IPS-NIHi7 (cell line): ENCODE measurements around the gene TRMT112.

Experiments
- DNase-seq: peaks from one replicate; pipeline ENCODE4 v3.0.0; 2012; ENCODE audit warnings: mixed read lengths; ENCODE audit errors: extremely low spot score

The TRMT112 gene

GRCh38 chr11:64351136-64351631 is 33.8 kb upstream of the TRMT112 start:
- no peak for DNase-seq

- no peak for DNase-seq
These were observed 32.0 kb upstream of the TRMT112 start for GRCh38 chr11:64349404-64349803.

GRCh38 chr11:64349025-64349387 is 31.6 kb upstream of the TRMT112 start:
- DNase-seq = no peak

- no peak for DNase-seq
These were observed 31.1 kb upstream of the TRMT112 start for GRCh38 chr11:64348383-64349024.

- no peak for DNase-seq
These were observed 30.0 kb upstream of the TRMT112 start for GRCh38 chr11:64347193-64347867.

GRCh38 chr11:64344787-64345186 is 27.4 kb upstream of the TRMT112 start:
- no peak for DNase-seq

- peak; percentile 56 for DNase-seq
These were observed 26.6 kb upstream of the TRMT112 start for GRCh38 chr11:64343767-64344559.

GRCh38 chr11:64342869-64343745 is 25.7 kb upstream of the TRMT112 start:
- peak; percentile 73 for DNase-seq

- DNase-seq = peak; percentile 93
These were observed 24.8 kb upstream of the TRMT112 start for GRCh38 chr11:64341851-64342791.

- DNase-seq = no peak
These were observed 24.1 kb upstream of the TRMT112 start for GRCh38 chr11:64341429-64341828.

- DNase-seq = peak; percentile 87
These were observed 23.4 kb upstream of the TRMT112 start for GRCh38 chr11:64340671-64341335.

GRCh38 chr11:64339754-64340408 is 22.5 kb upstream of the TRMT112 start, which contains the start of gene CCDC88B:
TSS of gene CCDC88B (plus strand) at chr11:64340204. CDS start at chr11:64340267, 63 bp downstream.
- no peak for DNase-seq

GRCh38 chr11:64339286-64339685 is 21.9 kb upstream of the TRMT112 start:
- DNase-seq = no peak

- no peak for DNase-seq
These were observed 21.4 kb upstream of the TRMT112 start for GRCh38 chr11:64338716-64339115.

- DNase-seq = no peak
These were observed 20.3 kb upstream of the TRMT112 start for GRCh38 chr11:64337538-64338249.

- peak; percentile 73 for DNase-seq
These were observed 17.7 kb upstream of the TRMT112 start for GRCh38 chr11:64334764-64335735.

GRCh38 chr11:64333556-64333955 is 16.2 kb upstream of the TRMT112 start:
- no peak for DNase-seq
